Endothelial cell of umbilical vein (primary cell): ENCODE measurements around the gene TRPT1. TPM values are rescaled to one million over a fixed set of nuclear protein-coding genes. Genes with fewer than 3 reads are reported as not detected.

ENCODE experiments used
- BruUV-seq: library from RNA; stranded (reverse); fragments of 400-500 nt; replicated peaks from 2 replicates; lab custom pipeline; 2021; lab: Mats Ljungman, UMichigan
- CTCF ChIA-PET: fragments of 300-600, 350-600 bp; sonication (Branson Sonifier 250); formaldehyde crosslinking; loops from one replicate; lab custom pipeline; 2021; ENCODE audit warnings: antibody characterized with exemption, inconsistent platforms; lab: Charles Lee
- POLR2A ChIA-PET: fragments of 300-600, 350-600 bp; sonication (Branson Sonifier 250); formaldehyde crosslinking; loops from one replicate; lab custom pipeline; 2021; ENCODE audit warnings: antibody characterized with exemption, inconsistent platforms; lab: Charles Lee
- DNase-seq: peaks from one replicate; pipeline ENCODE4 v3.0.0-alpha.2; 2011; ENCODE audit warnings: low read depth, low spot score
- FAIRE-seq: peaks from 2 replicates; lab custom pipeline; 2011; peaks lifted over from hg19 to GRCh38; lab: Jason Lieb, UNC
- H2AFZ ChIP-seq: 2 replicates; pipeline ENCODE4 v1.6.0; 2012; ENCODE audit warnings: low read depth, low read length, control low read depth, inconsistent platforms
- H3K27ac ChIP-seq: 2 replicates; pipeline ENCODE4 v1.5.1; 2011; ENCODE audit warnings: low read depth, mild to moderate bottlenecking, control low read depth, low read length, moderate library complexity; ENCODE audit not compliant: insufficient read depth
- H3K27me3 ChIP-seq, 2 experiments: 2 replicates each; pipeline versions ENCODE4 v1.6.0 to v1.6.1; 2011; ENCODE audit warnings: low read length in 2 of 2, mixed read lengths in 1 of 2; ENCODE audit not compliant: control insufficient read depth in 2 of 2, insufficient read depth in 2 of 2
- H3K36me3 ChIP-seq, 2 experiments: 2 replicates in 1 of 2; 3 replicates in 1 of 2; pipeline ENCODE4 v1.5.1; 2011; ENCODE audit warnings: low read length in 2 of 2, mild to moderate bottlenecking in 1 of 2, moderate library complexity in 1 of 2; ENCODE audit not compliant: control insufficient read depth in 2 of 2, insufficient read depth in 2 of 2; ENCODE audit errors: extremely low read depth in 1 of 2
- H3K4me1 ChIP-seq: 3 replicates; pipeline ENCODE4 v1.5.1; 2011; ENCODE audit warnings: mild to moderate bottlenecking, low read length; ENCODE audit not compliant: control insufficient read depth, insufficient read depth; ENCODE audit errors: extremely low read depth
- H3K4me2 ChIP-seq: 2 replicates; pipeline ENCODE4 v1.6.1; 2011; ENCODE audit warnings: low read length, control low read depth, mixed read lengths; ENCODE audit not compliant: insufficient read depth
- H3K4me3 ChIP-seq, 3 experiments: fragments of 200-600 bp in 1 of 3; sonication (generic), shearing (Covaris generic) in 1 of 3; replicated peaks in 1 of 3; 2 replicates each; pipeline ENCODE4 v1.5.1; 2011 to 2016; ENCODE audit warnings: control low read depth in 3 of 3, low read length in 3 of 3, mild to moderate bottlenecking in 2 of 3, inconsistent platforms in 1 of 3, low read depth in 1 of 3, moderate library complexity in 1 of 3; ENCODE audit not compliant: insufficient read depth in 1 of 3
- H3K79me2 ChIP-seq: 2 replicates; pipeline ENCODE4 v1.6.0; 2012; ENCODE audit warnings: low read length, inconsistent platforms; ENCODE audit not compliant: control insufficient read depth, insufficient read depth
- H3K9ac ChIP-seq: replicated peaks from 2 replicates; pipeline ENCODE3; 2011; ENCODE audit warnings: low read length, control low read depth; ENCODE audit not compliant: insufficient read depth; ENCODE audit errors: extremely low read depth
- H3K9me1 ChIP-seq: replicated peaks from 3 replicates; pipeline ENCODE4 v1.6.0; 2011; ENCODE audit warnings: mild to moderate bottlenecking, low read length; ENCODE audit not compliant: control insufficient read depth, insufficient read depth; ENCODE audit errors: extremely low read depth
- H3K9me3 ChIP-seq: replicated peaks from 2 replicates; pipeline ENCODE4 v1.5.1; 2012; ENCODE audit warnings: low read length, inconsistent platforms; ENCODE audit not compliant: control insufficient read depth, insufficient read depth
- H4K20me1 ChIP-seq: replicated peaks from 2 replicates; pipeline ENCODE3; 2011; ENCODE audit warnings: mild to moderate bottlenecking, low read length; ENCODE audit not compliant: control insufficient read depth, insufficient read depth; ENCODE audit errors: extremely low read depth
- EZH2 ChIP-seq: IDR thresholded peaks from 2 replicates; pipeline ENCODE4 v1.6.1; 2012; ENCODE audit warnings: borderline replicate concordance, low read depth, mild to moderate bottlenecking, moderate library complexity, low read length, inconsistent platforms; ENCODE audit not compliant: severe bottlenecking
- FOS ChIP-seq: IDR thresholded peaks from 2 replicates; pipeline ENCODE4 v1.6.1; 2011; ENCODE audit warnings: mild to moderate bottlenecking, low read length, moderate library complexity, borderline replicate concordance; ENCODE audit not compliant: insufficient read depth
- GATA2 ChIP-seq: IDR thresholded peaks from 2 replicates; pipeline ENCODE4 v1.7.0; 2011; ENCODE audit warnings: low read depth, mild to moderate bottlenecking, moderate library complexity, mixed read lengths, low read length; ENCODE audit not compliant: insufficient read length, insufficient read depth
- JUN ChIP-seq: IDR thresholded peaks from 2 replicates; pipeline ENCODE4 v1.6.1; 2011; ENCODE audit warnings: borderline replicate concordance, low read depth; ENCODE audit not compliant: insufficient read length, insufficient read depth
- MAX ChIP-seq: IDR thresholded peaks from 2 replicates; pipeline ENCODE4 v1.6.1; 2011; ENCODE audit not compliant: insufficient read depth, insufficient read length
- MYC ChIP-seq: IDR thresholded peaks from one replicate; pipeline ENCODE4 v1.6.1; 2011; ENCODE audit warnings: mild to moderate bottlenecking, low read depth, low read length
- POLR2A ChIP-seq: IDR thresholded peaks from 2 replicates; pipeline ENCODE4 v1.6.1; 2012; ENCODE audit warnings: low read depth, mild to moderate bottlenecking, control low read depth, low read length
- POLR2AphosphoS5 ChIP-seq: IDR thresholded peaks from 2 replicates; pipeline ENCODE4 v1.6.1; 2012; ENCODE audit warnings: low read depth, mild to moderate bottlenecking, control low read depth, low read length, moderate library complexity; ENCODE audit not compliant: insufficient read depth
- dilution Hi-C: fragments of 300-500 bp; cut with MboI; formaldehyde crosslinking; loops from one replicate; pipeline ENCODE4 v1.15.0; 2019; ENCODE audit warnings: low sequenced_read_pairs; ENCODE audit not compliant: extremely low pct_ligation_motif_present
- intact Hi-C: fragments of 100-400 bp; cut with micrococcal nuclease; formaldehyde crosslinking; loops from one replicate; pipeline ENCODE4 v1.10.0; 2022
- polyA plus RNA-seq, 4 experiments: library from polyadenylated mRNA; depleted of rRNA in 3 of 4; stranded (reverse) in 3 of 4; unstranded in 1 of 4; fragments of >200 nt; gene quantifications; 2 replicates each; pipeline versions ENCODE4 v1.2.1 to v1.2.3, GENCODE V29; 2011 to 2012; ENCODE audit warnings: missing spikeins in 1 of 4
- total RNA-seq: library from RNA; stranded (reverse); gene quantifications from 2 replicates; pipeline ENCODE4 v1.2.3, GENCODE V29; 2021
- TF ChIP-seq, protein P1 (sequence below), 2 donors: IDR thresholded peaks; 1 replicate in 1 of 2; 2 replicates in 1 of 2; pipeline ENCODE4 v1.5.1; 2011; ENCODE audit warnings: low read length in 2 of 2, mild to moderate bottlenecking in 2 of 2, moderate library complexity in 2 of 2, control low read depth in 1 of 2, inconsistent platforms in 1 of 2, low read depth in 1 of 2; ENCODE audit not compliant: insufficient read depth in 1 of 2; ENCODE audit errors: extremely low read depth in 1 of 2

The TRPT1 gene
- total and polyA plus RNA-seq, 2 donors (not counting 3 experiments of a cell fraction or from before 2014, with no cell fraction given): 26.2 to 56.6 TPM

GRCh38 chr11:64249038-64249437, 23.1 kb upstream of the TRPT1 start:
- TF ChIP-seq JUN: no peak
- TF ChIP-seq POLR2AphosphoS5: no peak
- no peak for TF ChIP-seq FOS
- no peak for TF ChIP-seq GATA2
- no peak for TF ChIP-seq MYC
- TF ChIP-seq, protein P1, sequence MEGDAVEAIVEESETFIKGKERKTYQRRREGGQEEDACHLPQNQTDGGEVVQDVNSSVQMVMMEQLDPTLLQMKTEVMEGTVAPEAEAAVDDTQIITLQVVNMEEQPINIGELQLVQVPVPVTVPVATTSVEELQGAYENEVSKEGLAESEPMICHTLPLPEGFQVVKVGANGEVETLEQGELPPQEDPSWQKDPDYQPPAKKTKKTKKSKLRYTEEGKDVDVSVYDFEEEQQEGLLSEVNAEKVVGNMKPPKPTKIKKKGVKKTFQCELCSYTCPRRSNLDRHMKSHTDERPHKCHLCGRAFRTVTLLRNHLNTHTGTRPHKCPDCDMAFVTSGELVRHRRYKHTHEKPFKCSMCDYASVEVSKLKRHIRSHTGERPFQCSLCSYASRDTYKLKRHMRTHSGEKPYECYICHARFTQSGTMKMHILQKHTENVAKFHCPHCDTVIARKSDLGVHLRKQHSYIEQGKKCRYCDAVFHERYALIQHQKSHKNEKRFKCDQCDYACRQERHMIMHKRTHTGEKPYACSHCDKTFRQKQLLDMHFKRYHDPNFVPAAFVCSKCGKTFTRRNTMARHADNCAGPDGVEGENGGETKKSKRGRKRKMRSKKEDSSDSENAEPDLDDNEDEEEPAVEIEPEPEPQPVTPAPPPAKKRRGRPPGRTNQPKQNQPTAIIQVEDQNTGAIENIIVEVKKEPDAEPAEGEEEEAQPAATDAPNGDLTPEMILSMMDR (IDR thresholded peaks at IDR 0.05; ENCODE audit: extremely low read depth in 1 of 2, insufficient read depth in 1 of 2, low read depth in 1 of 2, low read length in 2 of 2): no peak
- no peak for TF ChIP-seq POLR2A
- TF ChIP-seq MAX: no peak
- TF ChIP-seq EZH2: no peak
- Histone ChIP-seq H3K9me3 (no peaks in the 10 kb centered on the region), H3K4me3 (no peak overlapping the region), H3K4me2 (no peak overlapping the region), H2AFZ (no peak overlapping the region), H4K20me1 (no peaks in the 10 kb centered on the region), H3K9ac (no peak overlapping the region), H3K4me1 (peaks cover 34% of the 10 kb centered on the region), H3K27me3 (no peaks in the 10 kb centered on the region), H3K79me2 (peaks cover 43% of the 10 kb centered on the region), H3K27ac (no peak overlapping the region), H3K36me3 (peaks cover 0 to 1% of the 10 kb centered on the region in 2 experiments), H3K9me1 (no peaks in the 10 kb centered on the region)
- dilution Hi-C loops: no loop called here
- FAIRE-seq (no peak), DNase-seq (no peak)
- intact Hi-C loops: no loop called here
- ChIA-PET CTCF (interaction anchor here (1.1 to 4.7 kb wide), 6 partner anchors 13 to 106 kb away, joined by 3 to 60 read pairs (median 28); partner anchors contain the start of genes CATSPERZ and FERMT3), POLR2A (interaction anchor here (0.6 kb wide), 1 partner anchor 478 kb away, joined by 6 read pairs; no protein-coding TSS in a partner anchor)
- no TSS peak for BruUV-seq
